Measurements from ENCODE around the gene VTI1A. TPM values are rescaled to one million over a fixed set of nuclear protein-coding genes. Genes with fewer than 3 reads are reported as not detected.

Gene VTI1A
- total and polyA plus RNA-seq, 4 donors = 5.5 to 26.9 (median 13.1) TPM

- 87% methylated on average over 4 of the region's 4 CpGs for WGBS
- Histone ChIP-seq H3K36me3 (ENCODE audit: control insufficient read depth in 4 of 4, insufficient read depth in 3 of 4, low read depth in 1 of 4, low read length in 3 of 4) (peaks cover 0 to 11% (median 3%) of the 10 kb centered on the region in 4 donors), H3K27me3 (ENCODE audit: control insufficient read depth in 4 of 4, insufficient read depth in 4 of 4, low read length in 3 of 4) (no peaks in the 10 kb centered on the region), H3K4me3 (ENCODE audit: low read depth in 1 of 3, low read length in 3 of 3) (no peak overlapping the region), H3K9me3 (ENCODE audit: control insufficient read depth in 4 of 4, low read length in 3 of 4) (no peaks in the 10 kb centered on the region), H3K4me1 (ENCODE audit: control insufficient read depth in 4 of 4, insufficient read depth in 4 of 4, low read length in 3 of 4) (peaks cover 2 to 29% (median 25%) of the 10 kb centered on the region in 4 donors), H3K9ac (ENCODE audit: low read depth in 1 of 2, low read length in 2 of 2) (no peak overlapping the region), H3K27ac (ENCODE audit: low read depth in 1 of 2, low read length in 2 of 2) (no peak overlapping the region)
- no peak for TF ChIP-seq ATF3 (IDR thresholded peaks at IDR 0.05)
- no peak for TF ChIP-seq EGR1 (IDR thresholded peaks at IDR 0.05; ENCODE audit: low read depth in 2 of 2)
- TF ChIP-seq REST (IDR thresholded peaks at IDR 0.05) = no peak
- TF ChIP-seq TAF1 (conservative IDR thresholded peaks at IDR 0.05) = no peak
- TF ChIP-seq YY1 (IDR thresholded peaks at IDR 0.05) = no peak
- TF ChIP-seq ZBTB33 (IDR thresholded peaks at IDR 0.05) = no peak
- no peak for TF ChIP-seq HNF4A (conservative IDR thresholded peaks at IDR 0.05)
- TF ChIP-seq MAX (IDR thresholded peaks at IDR 0.05) = no peak
- TF ChIP-seq FOXA1 (IDR thresholded peaks at IDR 0.05) = no peak
- TF ChIP-seq CTCF (IDR thresholded peaks at IDR 0.05; ENCODE audit: low read depth, low read length, missing input control) = no peak
- no peak for TF ChIP-seq GABPA (IDR thresholded peaks at IDR 0.05 in 1 of 2, conservative IDR thresholded peaks at IDR 0.05 in 1 of 2)
- TF ChIP-seq FOXA2 (IDR thresholded peaks at IDR 0.05) = no peak
- TF ChIP-seq SP1 (IDR thresholded peaks at IDR 0.05) = no peak
- TF ChIP-seq NR2F2 (IDR thresholded peaks at IDR 0.05) = no peak
- TF ChIP-seq JUND (IDR thresholded peaks at IDR 0.05) = no peak
- no peak for TF ChIP-seq HNF4G (IDR thresholded peaks at IDR 0.05)
- no peak for TF ChIP-seq RXRA (IDR thresholded peaks at IDR 0.05)
- no peak for TF ChIP-seq RAD21 (IDR thresholded peaks at IDR 0.05)
- no peak for DNase-seq (ENCODE audit: low spot score)
Observed at GRCh38 chr10:112448888-112449287, 1.9 kb downstream of the VTI1A start.

Data from liver (tissue), 9 donors.